ENCODE measurements around the gene LRRC14B.

DNA sequence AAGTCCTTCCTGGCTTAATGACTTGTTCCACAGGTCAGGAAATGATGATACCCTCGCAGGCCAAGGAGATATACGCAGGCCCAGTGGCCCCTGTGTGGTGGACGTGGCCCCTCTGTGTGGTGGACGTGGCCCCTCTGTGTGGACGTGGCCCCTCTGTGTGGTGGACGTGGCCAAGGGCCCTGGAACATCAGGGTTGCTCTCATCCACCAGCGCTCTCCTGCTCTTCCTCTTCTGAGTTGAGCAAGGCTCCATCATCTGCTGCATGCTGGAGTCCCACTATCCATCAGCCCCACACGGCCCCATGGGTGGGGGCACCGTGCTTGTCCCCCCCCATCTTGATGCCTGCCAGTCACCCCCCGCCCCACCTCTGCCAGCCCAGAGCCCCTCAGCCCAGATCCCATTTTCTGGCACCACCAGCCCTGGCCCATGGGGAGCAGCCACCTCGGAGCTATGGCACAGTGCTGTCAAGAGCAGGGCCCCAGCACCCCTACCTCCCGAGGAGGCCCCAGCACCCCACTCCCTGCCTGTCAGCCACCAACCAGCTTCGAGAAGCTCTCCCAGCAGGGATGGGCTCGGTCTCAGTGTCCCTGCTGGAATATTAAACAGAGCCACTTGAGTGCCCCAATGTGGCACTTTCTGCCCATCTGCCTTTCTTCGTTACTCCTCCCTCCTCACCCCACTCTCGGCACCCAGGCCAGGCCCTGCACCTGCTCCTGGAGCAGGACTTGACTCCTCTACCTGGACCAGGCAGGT is 8.1 kb downstream of the LRRC14B start:
- TF ChIP-seq, protein P1, sequence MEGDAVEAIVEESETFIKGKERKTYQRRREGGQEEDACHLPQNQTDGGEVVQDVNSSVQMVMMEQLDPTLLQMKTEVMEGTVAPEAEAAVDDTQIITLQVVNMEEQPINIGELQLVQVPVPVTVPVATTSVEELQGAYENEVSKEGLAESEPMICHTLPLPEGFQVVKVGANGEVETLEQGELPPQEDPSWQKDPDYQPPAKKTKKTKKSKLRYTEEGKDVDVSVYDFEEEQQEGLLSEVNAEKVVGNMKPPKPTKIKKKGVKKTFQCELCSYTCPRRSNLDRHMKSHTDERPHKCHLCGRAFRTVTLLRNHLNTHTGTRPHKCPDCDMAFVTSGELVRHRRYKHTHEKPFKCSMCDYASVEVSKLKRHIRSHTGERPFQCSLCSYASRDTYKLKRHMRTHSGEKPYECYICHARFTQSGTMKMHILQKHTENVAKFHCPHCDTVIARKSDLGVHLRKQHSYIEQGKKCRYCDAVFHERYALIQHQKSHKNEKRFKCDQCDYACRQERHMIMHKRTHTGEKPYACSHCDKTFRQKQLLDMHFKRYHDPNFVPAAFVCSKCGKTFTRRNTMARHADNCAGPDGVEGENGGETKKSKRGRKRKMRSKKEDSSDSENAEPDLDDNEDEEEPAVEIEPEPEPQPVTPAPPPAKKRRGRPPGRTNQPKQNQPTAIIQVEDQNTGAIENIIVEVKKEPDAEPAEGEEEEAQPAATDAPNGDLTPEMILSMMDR (IDR thresholded peaks at IDR 0.05): no peak
- TF ChIP-seq POLR2A (IDR thresholded peaks at IDR 0.05) (no peak), EP300 (IDR thresholded peaks at IDR 0.05) (no peak)
